B cell (primary cell): ENCODE results near the gene C1QTNF6. TPM values are rescaled to one million over a fixed set of nuclear protein-coding genes. Genes with fewer than 3 reads are reported as not detected.

ENCODE experiments used
- ATAC-seq: fragments of 200-7000 bp; cut with Tn5 transposase; one replicate; pipeline ENCODE4 v1.10.0; 2021; ENCODE audit warnings: low read depth, mild to moderate bottlenecking, moderate number of reproducible peaks, moderate library complexity
- CTCF ChIA-PET: fragments of 350-600 bp; sonication (Branson Sonifier 250); formaldehyde crosslinking; loops from one replicate; lab custom pipeline; 2021; ENCODE audit warnings: antibody characterized with exemption, inconsistent platforms; lab: Charles Lee
- POLR2A ChIA-PET: fragments of 350-600 bp; sonication (Branson Sonifier 250); formaldehyde crosslinking; loops from one replicate; lab custom pipeline; 2021; ENCODE audit warnings: antibody characterized with exemption; lab: Charles Lee
- DNase-seq: peaks from one replicate; pipeline ENCODE4 v3.0.0; 2013
- H2AFZ ChIP-seq: 2 replicates; pipeline ENCODE4 v1.6.1; 2012; ENCODE audit warnings: mild to moderate bottlenecking, low read depth, low read length; ENCODE audit not compliant: insufficient read depth, poor library complexity, severe bottlenecking
- H3K27ac ChIP-seq, 2 donors: 1 replicate in 1 of 2; 2 replicates in 1 of 2; pipeline ENCODE4 v1.5.1; 2012 to 2013; ENCODE audit warnings: low read length in 2 of 2, mild to moderate bottlenecking in 2 of 2, moderate library complexity in 1 of 2
- H3K27me3 ChIP-seq, 4 experiments: fragments of 200-600 bp in 1 of 4; sonication (generic) in 1 of 4; replicated peaks in 1 of 4; 1 replicate in 2 of 4; 2 replicates in 2 of 4; pipeline versions ENCODE4 v1.6.1 to v1.7.0; 2013 to 2016; ENCODE audit warnings: low read length in 3 of 4, mild to moderate bottlenecking in 2 of 4, mixed read lengths in 1 of 4, moderate library complexity in 1 of 4; ENCODE audit not compliant: insufficient read depth in 4 of 4, control insufficient read depth in 3 of 4; ENCODE audit errors: control extremely low read depth in 1 of 4
- H3K36me3 ChIP-seq, 2 experiments: replicated peaks in 1 of 2; 1 replicate in 1 of 2; 2 replicates in 1 of 2; pipeline versions ENCODE4 v1.6.1 to v1.7.1; 2013; ENCODE audit warnings: low read length in 1 of 2; ENCODE audit not compliant: insufficient read depth in 2 of 2, control insufficient read depth in 1 of 2; ENCODE audit errors: control extremely low read depth in 1 of 2, extremely low read depth in 1 of 2
- H3K4me1 ChIP-seq, 2 donors: fragments of 200-600 bp in 1 of 2; sonication (generic) in 1 of 2; 1 replicate in 1 of 2; 2 replicates in 1 of 2; pipeline versions ENCODE4 v1.5.1 to v1.6.1; 2013 to 2017; ENCODE audit warnings: low read length in 2 of 2; ENCODE audit not compliant: control insufficient read depth in 2 of 2, insufficient read depth in 2 of 2
- H3K4me2 ChIP-seq: replicated peaks from 2 replicates; pipeline ENCODE3; 2012; ENCODE audit warnings: mild to moderate bottlenecking, low read depth, low read length; ENCODE audit not compliant: poor library complexity, severe bottlenecking
- H3K4me3 ChIP-seq, 5 experiments: fragments of 200-600 bp in 1 of 5; sonication (generic) in 1 of 5; 1 replicate in 3 of 5; 2 replicates in 2 of 5; pipeline versions ENCODE4 v1.5.1 to v1.7.0; 2011 to 2016; ENCODE audit warnings: low read length in 4 of 5, mild to moderate bottlenecking in 4 of 5, low read depth in 2 of 5, control low read depth in 1 of 5, moderate library complexity in 1 of 5; ENCODE audit not compliant: insufficient read depth in 1 of 5; ENCODE audit errors: control extremely low read depth in 1 of 5, extremely low read depth in 1 of 5
- H3K79me2 ChIP-seq: fragments of 200-600 bp; sonication (generic); one replicate; pipeline ENCODE4 v1.6.0; 2016; ENCODE audit warnings: low read length; ENCODE audit not compliant: control insufficient read depth, insufficient read depth
- H3K9ac ChIP-seq: fragments of 200-600 bp; sonication (generic); 2 replicates; pipeline ENCODE4 v1.6.1; 2017; ENCODE audit warnings: mild to moderate bottlenecking, low read length, moderate library complexity
- H3K9me3 ChIP-seq, 3 donors: one replicate each; pipeline versions ENCODE4 v1.6.1 to v1.7.1; 2013; ENCODE audit warnings: low read length in 2 of 3; ENCODE audit not compliant: control insufficient read depth in 2 of 3, insufficient read depth in 1 of 3; ENCODE audit errors: control extremely low read depth in 1 of 3
- H4K20me1 ChIP-seq: 2 replicates; pipeline ENCODE4 v1.6.0; 2012; ENCODE audit warnings: mild to moderate bottlenecking, low read length; ENCODE audit not compliant: insufficient read depth, control insufficient read depth, poor library complexity, severe bottlenecking
- H3K27ac Mint-ChIP-seq: one replicate; pipeline ENCODE4 v1.8.0; 2021; ENCODE audit warnings: mixed read lengths
- H3K27me3 Mint-ChIP-seq: one replicate; pipeline ENCODE4 v1.8.0; 2021; ENCODE audit warnings: mixed read lengths
- H3K4me1 Mint-ChIP-seq: one replicate; pipeline ENCODE4 v1.8.0; 2021; ENCODE audit warnings: mixed read lengths
- H3K4me3 Mint-ChIP-seq: one replicate; pipeline ENCODE4 v1.8.0; 2021; ENCODE audit warnings: mixed read lengths
- H3K9me3 Mint-ChIP-seq: one replicate; pipeline ENCODE4 v1.8.0; 2022; ENCODE audit warnings: mixed read lengths; ENCODE audit not compliant: insufficient read depth
- EZH2 ChIP-seq: IDR thresholded peaks from 2 replicates; pipeline ENCODE4 v1.6.1; 2012; ENCODE audit warnings: borderline replicate concordance, low read depth, mild to moderate bottlenecking, moderate library complexity, low read length; ENCODE audit not compliant: insufficient read depth, poor library complexity, severe bottlenecking
- WGBS: methylation state at CpG from one replicate; pipeline ENCODE4 v1.1.5; 2013; ENCODE audit warnings: missing lambda C conversion rate; ENCODE audit not compliant: insufficient coverage; 5-methylcytosine and 5-hydroxymethylcytosine counted together
- intact Hi-C: fragments of 100-400 bp; cut with micrococcal nuclease; formaldehyde crosslinking; loops from one replicate; pipeline ENCODE4 v1.10.0; 2022
- polyA plus RNA-seq: library from polyadenylated mRNA; depleted of rRNA; stranded (reverse); fragments of >200 nt; gene quantifications from 2 replicates; pipeline ENCODE4 v1.2.3, GENCODE V29; 2012
- total RNA-seq, 2 donors: library from RNA; stranded (reverse); fragments of 120-200 nt in 1 of 2; gene quantifications; 1 replicate in 1 of 2; 2 replicates in 1 of 2; pipeline versions ENCODE4 v1.2.3 to v1.2.4, GENCODE V29; 2013 to 2022
- TF ChIP-seq, protein P1 (sequence below): fragments of 200-600 bp; IDR thresholded peaks from one replicate; pipeline ENCODE4 v1.8.0; 2022; ENCODE audit warnings: antibody characterized with exemption, mild to moderate bottlenecking

The C1QTNF6 gene
- total and polyA plus RNA-seq, 2 donors (not counting 1 experiment from before 2014, with no cell fraction given): 18.5 to 33.9 TPM

DNA sequence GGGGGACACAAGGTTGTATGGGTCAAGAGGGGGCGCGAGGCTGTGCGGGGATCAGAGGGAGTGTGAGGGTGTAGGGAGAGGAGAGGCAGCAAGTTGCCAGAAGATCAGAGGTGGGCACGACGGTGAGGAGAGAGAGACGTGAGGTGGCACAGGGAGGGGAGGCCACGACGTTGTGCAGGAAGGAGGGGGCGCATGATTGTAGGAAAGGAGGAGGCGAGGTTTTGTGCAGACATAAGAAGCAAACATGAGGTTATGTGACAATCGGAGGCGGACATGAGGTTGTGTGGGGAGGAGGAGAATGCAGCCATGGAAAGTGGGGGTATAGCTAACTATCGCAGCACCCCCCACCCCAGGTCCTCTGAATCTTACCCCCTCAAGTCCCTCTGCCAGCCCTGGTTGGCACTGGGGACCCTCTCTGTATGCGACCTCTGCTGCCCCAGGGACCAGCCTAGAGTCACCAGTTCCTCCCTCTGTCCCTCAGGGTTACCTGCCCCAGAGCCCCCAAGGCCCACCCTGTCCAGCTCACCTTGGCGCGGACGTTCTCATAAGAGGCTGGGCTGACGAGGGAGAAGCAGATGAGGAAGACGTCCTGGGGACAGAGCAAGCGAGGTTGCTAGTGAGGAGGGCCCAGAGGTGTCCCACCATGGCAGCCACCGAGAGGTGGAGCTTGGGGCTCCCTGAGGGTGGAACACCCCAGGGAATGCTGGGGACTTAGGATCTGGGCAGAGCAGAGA lies 43.5 kb upstream of the C1QTNF6 start:
- Mint-ChIP-seq H3K9me3 (no peaks in the 10 kb centered on the region), H3K4me3 (peak overlapping the region; percentile 86), H3K27me3 (no peaks in the 10 kb centered on the region), H3K27ac (peak overlapping the region; percentile 100), H3K4me1 (peaks cover 88% of the 10 kb centered on the region)
- ATAC-seq: no peak
- no peak for DNase-seq
- Histone ChIP-seq H3K4me1 (peaks cover 87 to 96% of the 10 kb centered on the region in 2 donors), H3K79me2 (peaks cover 81% of the 10 kb centered on the region), H3K4me2 (peak overlapping the region; percentile 81), H3K4me3 (no peak overlapping the region), H2AFZ (no peak overlapping the region), H3K9me3 (no peaks in the 10 kb centered on the region), H3K27ac (peak overlapping the region; percentile 72 to 91), H4K20me1 (peaks cover 42% of the 10 kb centered on the region), H3K9ac (no peak overlapping the region), H3K36me3 (peaks cover 2 to 90% of the 10 kb centered on the region in 2 experiments), H3K27me3 (no peaks in the 10 kb centered on the region)
- CTCF ChIA-PET: interaction anchor here (3.4 to 7.2 kb wide), 4 partner anchors 12 to 32 kb away, joined by 17 to 95 read pairs (median 60); partner anchors contain the start of gene RAC2
- POLR2A ChIA-PET: interaction anchor here (0.8 to 4.0 kb wide), 6 partner anchors 9 to 78 kb away, joined by 3 to 58 read pairs (median 8); partner anchors contain the start of gene RAC2
- 65% methylated on average over 16 of the region's 21 CpGs for WGBS
- TF ChIP-seq, protein P1, sequence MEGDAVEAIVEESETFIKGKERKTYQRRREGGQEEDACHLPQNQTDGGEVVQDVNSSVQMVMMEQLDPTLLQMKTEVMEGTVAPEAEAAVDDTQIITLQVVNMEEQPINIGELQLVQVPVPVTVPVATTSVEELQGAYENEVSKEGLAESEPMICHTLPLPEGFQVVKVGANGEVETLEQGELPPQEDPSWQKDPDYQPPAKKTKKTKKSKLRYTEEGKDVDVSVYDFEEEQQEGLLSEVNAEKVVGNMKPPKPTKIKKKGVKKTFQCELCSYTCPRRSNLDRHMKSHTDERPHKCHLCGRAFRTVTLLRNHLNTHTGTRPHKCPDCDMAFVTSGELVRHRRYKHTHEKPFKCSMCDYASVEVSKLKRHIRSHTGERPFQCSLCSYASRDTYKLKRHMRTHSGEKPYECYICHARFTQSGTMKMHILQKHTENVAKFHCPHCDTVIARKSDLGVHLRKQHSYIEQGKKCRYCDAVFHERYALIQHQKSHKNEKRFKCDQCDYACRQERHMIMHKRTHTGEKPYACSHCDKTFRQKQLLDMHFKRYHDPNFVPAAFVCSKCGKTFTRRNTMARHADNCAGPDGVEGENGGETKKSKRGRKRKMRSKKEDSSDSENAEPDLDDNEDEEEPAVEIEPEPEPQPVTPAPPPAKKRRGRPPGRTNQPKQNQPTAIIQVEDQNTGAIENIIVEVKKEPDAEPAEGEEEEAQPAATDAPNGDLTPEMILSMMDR: no peak
- TF ChIP-seq EZH2: no peak
- intact Hi-C loops: no loop called here
